HepG2 (cell line): Measurements from ENCODE around the gene RPL3. TPM values are rescaled to one million over a fixed set of nuclear protein-coding genes. Genes with fewer than 3 reads are reported as not detected.

Experiments used
- GFI1 ChIP-seq: sonication (generic); formaldehyde crosslinking; IDR thresholded peaks from 2 replicates; pipeline ENCODE4 v1.5.0; 2020; ENCODE audit warnings: missing genetic modification reagents, mild to moderate bottlenecking, borderline replicate concordance
- HNRNPUL1 ChIP-seq: fragments of 200-400 bp; formaldehyde crosslinking; IDR thresholded peaks from 2 replicates; pipeline ENCODE4 v1.6.1; 2017; ENCODE audit warnings: low read depth, mild to moderate bottlenecking, low read length, moderate library complexity
- MIER3 ChIP-seq: IDR thresholded peaks from 2 replicates; pipeline ENCODE4 v1.6.1; 2016; ENCODE audit warnings: missing compliant biosample characterization, borderline replicate concordance
- MTF1 ChIP-seq: sonication (generic); formaldehyde crosslinking; IDR thresholded peaks from 2 replicates; pipeline ENCODE4 v1.5.0; 2020; ENCODE audit warnings: missing genetic modification reagents
- NFIB ChIP-seq: sonication (generic); formaldehyde crosslinking; IDR thresholded peaks from 2 replicates; pipeline ENCODE4 v1.9.0; 2021; ENCODE audit warnings: missing genetic modification reagents, mild to moderate bottlenecking, borderline replicate concordance
- NFIC ChIP-seq: IDR thresholded peaks from 2 replicates; pipeline ENCODE4 v1.6.1; 2012; ENCODE audit warnings: mild to moderate bottlenecking, low read length, inconsistent platforms
- PHF20 ChIP-seq: sonication (generic); formaldehyde crosslinking; IDR thresholded peaks from 2 replicates; pipeline ENCODE4 v1.5.0; 2020; ENCODE audit warnings: mild to moderate bottlenecking, missing genetic modification reagents
- POGZ ChIP-seq: sonication (generic); formaldehyde crosslinking; IDR thresholded peaks from 2 replicates; pipeline ENCODE4 v1.4.0; 2020; ENCODE audit warnings: mild to moderate bottlenecking, missing genetic modification reagents
- RFX3 ChIP-seq: IDR thresholded peaks from 2 replicates; pipeline ENCODE4 v1.6.1; 2016; ENCODE audit warnings: missing biosample characterization, missing genetic modification reagents
- SIX1 ChIP-seq: sonication (generic); formaldehyde crosslinking; IDR thresholded peaks from 2 replicates; pipeline ENCODE4 v1.4.0; 2020; ENCODE audit warnings: missing genetic modification reagents, borderline replicate concordance
- SMARCE1 ChIP-seq: fragments of 450-650 bp; IDR thresholded peaks from 2 replicates; pipeline ENCODE4 v1.6.1; 2017; ENCODE audit warnings: borderline replicate concordance
- SP140L ChIP-seq: sonication (generic); formaldehyde crosslinking; IDR thresholded peaks from 2 replicates; pipeline ENCODE4 v1.4.0; 2020; ENCODE audit warnings: missing genetic modification reagents, borderline replicate concordance
- TBX3 ChIP-seq: fragments of 450-650 bp; IDR thresholded peaks from 2 replicates; pipeline ENCODE4 v1.6.1; 2017; ENCODE audit warnings: antibody characterized with exemption, mild to moderate bottlenecking, inconsistent platforms, borderline replicate concordance
- TCF7L2 ChIP-seq: IDR thresholded peaks from 2 replicates; pipeline ENCODE4 v1.6.1; 2011; ENCODE audit warnings: mild to moderate bottlenecking, low read depth, low read length, moderate library complexity
- TP53 ChIP-seq: sonication (generic); formaldehyde crosslinking; conservative IDR thresholded peaks from 2 replicates; pipeline ENCODE4 v1.4.0; 2020; ENCODE audit warnings: missing genetic modification reagents
- TSC22D2 ChIP-seq: sonication (generic); formaldehyde crosslinking; IDR thresholded peaks from 2 replicates; pipeline ENCODE4 v1.5.1; 2020; ENCODE audit warnings: missing genetic modification reagents, mild to moderate bottlenecking, borderline replicate concordance
- ZBTB7A ChIP-seq: sonication (generic); formaldehyde crosslinking; IDR thresholded peaks from 2 replicates; pipeline ENCODE4 v1.8.0; 2022; ENCODE audit warnings: mild to moderate bottlenecking, missing genetic modification reagents
- ZNF143 ChIP-seq: sonication (generic); formaldehyde crosslinking; IDR thresholded peaks from 2 replicates; pipeline ENCODE4 v1.4.0; 2020; ENCODE audit warnings: missing genetic modification reagents
- ZNF234 ChIP-seq: sonication (generic); formaldehyde crosslinking; conservative IDR thresholded peaks from 2 replicates; pipeline ENCODE4 v1.5.1; 2020; ENCODE audit warnings: mild to moderate bottlenecking, missing genetic modification reagents
- ZNF33A ChIP-seq: sonication (generic); formaldehyde crosslinking; IDR thresholded peaks from 2 replicates; pipeline ENCODE4 v1.5.1; 2020; ENCODE audit warnings: missing genetic modification reagents, mild to moderate bottlenecking, moderate library complexity, borderline replicate concordance
- ZNF564 ChIP-seq: sonication (generic); formaldehyde crosslinking; IDR thresholded peaks from 2 replicates; pipeline ENCODE4 v1.8.1; 2023; ENCODE audit warnings: mild to moderate bottlenecking, missing genetic modification reagents
- ZNF607 ChIP-seq: sonication (generic); formaldehyde crosslinking; IDR thresholded peaks from 2 replicates; pipeline ENCODE4 v1.5.1; 2020; ENCODE audit warnings: missing genetic modification reagents, mild to moderate bottlenecking, borderline replicate concordance
- ZNF616 ChIP-seq: sonication (generic); formaldehyde crosslinking; IDR thresholded peaks from 2 replicates; pipeline ENCODE4 v1.5.0; 2020; ENCODE audit warnings: low read depth, mild to moderate bottlenecking, missing genetic modification reagents
- ZNF672 ChIP-seq: sonication (generic); formaldehyde crosslinking; IDR thresholded peaks from 2 replicates; pipeline ENCODE4 v1.8.1; 2022; ENCODE audit warnings: missing genetic modification reagents
- ZNF724P ChIP-seq: sonication (generic); formaldehyde crosslinking; IDR thresholded peaks from 2 replicates; pipeline ENCODE4 v1.8.0; 2022; ENCODE audit warnings: missing genetic modification reagents, borderline replicate concordance
- polyA plus RNA-seq, 8 experiments: library from polyadenylated mRNA; depleted of rRNA in 3 of 8; stranded (reverse) in 7 of 8; unstranded in 1 of 8; fragments of >200 nt; fragmentation: Illumina TruSeq in 4 of 8; extraction: Trizol in 4 of 8; gene quantifications; 2 replicates each; pipeline versions ENCODE4 v1.2.1 to v1.2.3, GENCODE V29; 2011 to 2016; ENCODE audit warnings: low read depth in 4 of 8, missing spikeins in 1 of 8, mixed read lengths in 1 of 8; ENCODE audit not compliant: insufficient read depth in 1 of 8
- total RNA-seq, 5 experiments: library from RNA; depleted of rRNA; stranded (reverse); fragments of >200 nt; fragmentation: Illumina TruSeq; extraction: Trizol; gene quantifications; 2 replicates each; pipeline ENCODE4 v1.2.3, GENCODE V29; 2016; ENCODE audit warnings: low read depth in 1 of 5
- TF ChIP-seq, protein P1 (sequence below): sonication (generic); formaldehyde crosslinking; IDR thresholded peaks from 2 replicates; pipeline ENCODE4 v1.5.1; 2020; ENCODE audit warnings: mild to moderate bottlenecking, moderate library complexity, missing genetic modification reagents
- TF ChIP-seq, protein P2 (sequence below): sonication (generic); formaldehyde crosslinking; IDR thresholded peaks from 2 replicates; pipeline ENCODE4 v1.4.0; 2020; ENCODE audit warnings: mild to moderate bottlenecking, missing genetic modification reagents
- TF ChIP-seq, protein P3 (sequence below): sonication (generic); formaldehyde crosslinking; conservative IDR thresholded peaks from 2 replicates; pipeline ENCODE4 v1.8.1; 2023; ENCODE audit warnings: missing genetic modification reagents

RPL3 gene
- total and polyA plus RNA-seq, 2 of the 13 experiments (the other 11 are each of a cell fraction or from before 2014, with no cell fraction given), result 1,051 to 3,279 TPM

DNA sequence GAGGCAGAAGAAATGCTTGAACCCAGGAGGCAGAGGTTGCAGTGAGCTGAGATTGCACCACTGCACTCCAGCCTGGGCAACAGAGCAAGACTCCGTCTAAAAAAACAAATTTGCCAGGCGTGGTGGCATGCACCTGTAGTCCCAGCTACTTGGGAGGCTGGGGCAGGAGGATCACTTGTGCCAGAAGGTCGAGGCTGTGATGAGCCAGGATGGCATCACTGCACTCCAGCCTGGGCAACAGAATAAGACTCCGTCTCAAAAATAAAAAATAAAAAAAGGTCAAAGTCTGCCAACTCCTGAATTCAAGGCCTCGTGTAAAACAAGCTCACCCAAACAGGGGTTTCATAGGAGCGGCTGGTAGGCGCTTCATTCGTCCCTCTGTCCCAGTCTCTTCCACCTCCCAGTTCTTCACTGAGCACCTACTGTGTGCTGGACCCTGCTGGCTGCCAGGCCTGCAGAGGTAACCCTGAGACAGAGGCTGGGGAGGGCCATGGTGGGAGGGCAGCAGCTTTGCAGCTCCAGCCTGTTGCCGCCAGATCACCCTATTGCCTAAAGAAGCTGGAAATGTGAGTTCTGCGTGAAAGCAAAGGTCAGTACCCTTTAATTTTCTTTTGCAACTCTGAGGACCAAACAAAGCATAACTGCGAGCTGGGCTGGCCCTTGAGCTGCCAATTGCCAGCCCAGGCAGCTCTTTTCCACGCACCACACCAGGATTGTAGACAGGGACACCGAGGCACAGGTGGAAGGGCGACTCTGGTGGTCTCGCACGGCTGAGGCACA lies 15.3 kb downstream of the RPL3 start (continued):
- TF ChIP-seq SP140L (CRISPR knock-in tag) (no peak), TCF7L2 (no peak), HNRNPUL1 (no peak), ZNF616 (CRISPR knock-in tag) (no peak), GFI1 (no peak), ZBTB7A (CRISPR knock-in tag) (no peak; the same call in none of the 2 replicates), NFIC (no peak), ZNF672 (CRISPR knock-in tag) (no peak), TBX3 (no peak), RFX3 (no peak), NFIB (CRISPR knock-in tag) (no peak), TSC22D2 (CRISPR knock-in tag) (no peak), SMARCE1 (no peak), ZNF33A (CRISPR knock-in tag) (0 out of 2 replicates have a peak, but pooled peaks have one; percentile 72), MTF1 (CRISPR knock-in tag) (no peak), TP53 (CRISPR knock-in tag) (no peak), SIX1 (no peak), ZNF724P (CRISPR knock-in tag) (peak; percentile 79; the same call in 1 of the 2 replicates), PHF20 (CRISPR knock-in tag) (no peak), POGZ (CRISPR knock-in tag) (no peak), ZNF564 (0 out of 2 replicates have a peak, but pooled peaks have one; percentile 33), ZNF607 (CRISPR knock-in tag) (no peak), MIER3 (CRISPR knock-in tag) (no peak), ZNF143 (CRISPR knock-in tag) (no peak), ZNF234 (no peak)
- TF ChIP-seq, protein P1, sequence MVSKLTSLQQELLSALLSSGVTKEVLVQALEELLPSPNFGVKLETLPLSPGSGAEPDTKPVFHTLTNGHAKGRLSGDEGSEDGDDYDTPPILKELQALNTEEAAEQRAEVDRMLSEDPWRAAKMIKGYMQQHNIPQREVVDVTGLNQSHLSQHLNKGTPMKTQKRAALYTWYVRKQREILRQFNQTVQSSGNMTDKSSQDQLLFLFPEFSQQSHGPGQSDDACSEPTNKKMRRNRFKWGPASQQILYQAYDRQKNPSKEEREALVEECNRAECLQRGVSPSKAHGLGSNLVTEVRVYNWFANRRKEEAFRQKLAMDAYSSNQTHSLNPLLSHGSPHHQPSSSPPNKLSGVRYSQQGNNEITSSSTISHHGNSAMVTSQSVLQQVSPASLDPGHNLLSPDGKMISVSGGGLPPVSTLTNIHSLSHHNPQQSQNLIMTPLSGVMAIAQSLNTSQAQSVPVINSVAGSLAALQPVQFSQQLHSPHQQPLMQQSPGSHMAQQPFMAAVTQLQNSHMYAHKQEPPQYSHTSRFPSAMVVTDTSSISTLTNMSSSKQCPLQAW (CRISPR knock-in tag), result 0 out of 2 replicates have a peak, but pooled peaks have one; percentile 25
- TF ChIP-seq, protein P2, sequence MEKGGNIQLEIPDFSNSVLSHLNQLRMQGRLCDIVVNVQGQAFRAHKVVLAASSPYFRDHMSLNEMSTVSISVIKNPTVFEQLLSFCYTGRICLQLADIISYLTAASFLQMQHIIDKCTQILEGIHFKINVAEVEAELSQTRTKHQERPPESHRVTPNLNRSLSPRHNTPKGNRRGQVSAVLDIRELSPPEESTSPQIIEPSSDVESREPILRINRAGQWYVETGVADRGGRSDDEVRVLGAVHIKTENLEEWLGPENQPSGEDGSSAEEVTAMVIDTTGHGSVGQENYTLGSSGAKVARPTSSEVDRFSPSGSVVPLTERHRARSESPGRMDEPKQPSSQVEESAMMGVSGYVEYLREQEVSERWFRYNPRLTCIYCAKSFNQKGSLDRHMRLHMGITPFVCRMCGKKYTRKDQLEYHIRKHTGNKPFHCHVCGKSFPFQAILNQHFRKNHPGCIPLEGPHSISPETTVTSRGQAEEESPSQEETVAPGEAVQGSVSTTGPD (CRISPR knock-in tag), result no peak
- TF ChIP-seq, protein P3, sequence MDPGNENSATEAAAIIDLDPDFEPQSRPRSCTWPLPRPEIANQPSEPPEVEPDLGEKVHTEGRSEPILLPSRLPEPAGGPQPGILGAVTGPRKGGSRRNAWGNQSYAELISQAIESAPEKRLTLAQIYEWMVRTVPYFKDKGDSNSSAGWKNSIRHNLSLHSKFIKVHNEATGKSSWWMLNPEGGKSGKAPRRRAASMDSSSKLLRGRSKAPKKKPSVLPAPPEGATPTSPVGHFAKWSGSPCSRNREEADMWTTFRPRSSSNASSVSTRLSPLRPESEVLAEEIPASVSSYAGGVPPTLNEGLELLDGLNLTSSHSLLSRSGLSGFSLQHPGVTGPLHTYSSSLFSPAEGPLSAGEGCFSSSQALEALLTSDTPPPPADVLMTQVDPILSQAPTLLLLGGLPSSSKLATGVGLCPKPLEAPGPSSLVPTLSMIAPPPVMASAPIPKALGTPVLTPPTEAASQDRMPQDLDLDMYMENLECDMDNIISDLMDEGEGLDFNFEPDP (CRISPR knock-in tag), result no peak
